GM19467 (cell line): ENCODE results near the gene ZNF473.
"Not testable (repeated sequence)": the region's sequence is repeated elsewhere in the genome, so short reads cannot be mapped to it uniquely, and the experiment has no call there.

Source experiments
- ATAC-seq: cut with Tn5 transposase; IDR thresholded peaks from one replicate; pipeline ENCODE4 v1.9.1; 2021; ENCODE audit warnings: mild to moderate bottlenecking, moderate library complexity; ENCODE audit not compliant: unreplicated experiment

The ZNF473 gene

DNA sequence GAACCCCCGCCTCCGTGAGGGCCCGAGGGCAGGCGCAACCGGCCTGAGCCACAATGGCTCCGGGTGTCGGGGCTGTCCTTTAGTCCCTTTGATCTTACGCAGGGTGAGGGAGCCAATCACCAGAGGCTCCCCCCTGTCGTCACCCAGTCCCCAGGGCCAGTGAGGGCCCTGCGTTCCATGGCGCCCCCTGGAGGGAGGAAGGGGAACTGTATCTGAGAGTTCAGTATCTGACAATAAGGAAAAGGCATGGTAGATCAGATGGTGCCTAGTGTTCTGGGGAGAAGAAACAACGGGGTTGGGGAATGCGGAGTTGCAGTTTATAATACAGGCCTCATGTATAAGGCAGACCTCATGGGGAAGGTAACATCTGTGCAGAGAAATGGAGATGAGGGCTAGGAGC, 72.1 kb downstream of the ZNF473 start:
- not testable (repeated sequence) for ATAC-seq

DNA sequence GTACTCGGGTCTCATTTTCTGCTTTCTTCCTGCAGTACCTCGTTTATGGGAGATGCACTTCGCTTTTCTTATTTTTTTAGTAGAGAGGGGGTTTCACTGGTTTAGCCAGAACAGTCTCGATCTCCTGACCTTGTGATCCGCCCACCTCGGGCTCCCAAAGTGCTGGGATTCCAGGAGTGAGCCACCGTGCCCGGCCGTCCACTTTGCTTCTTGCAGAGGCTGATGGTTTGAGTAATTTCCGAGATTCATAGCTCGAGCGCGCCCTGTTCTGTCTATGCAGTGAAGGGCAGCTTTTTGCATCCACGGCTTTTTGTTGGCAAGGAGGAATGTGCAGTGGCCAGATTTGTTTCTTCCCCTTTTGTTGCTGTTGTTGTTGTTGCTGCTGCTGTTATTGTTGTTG, 73.1 kb downstream of the ZNF473 start:
- not testable (repeated sequence) for ATAC-seq

DNA sequence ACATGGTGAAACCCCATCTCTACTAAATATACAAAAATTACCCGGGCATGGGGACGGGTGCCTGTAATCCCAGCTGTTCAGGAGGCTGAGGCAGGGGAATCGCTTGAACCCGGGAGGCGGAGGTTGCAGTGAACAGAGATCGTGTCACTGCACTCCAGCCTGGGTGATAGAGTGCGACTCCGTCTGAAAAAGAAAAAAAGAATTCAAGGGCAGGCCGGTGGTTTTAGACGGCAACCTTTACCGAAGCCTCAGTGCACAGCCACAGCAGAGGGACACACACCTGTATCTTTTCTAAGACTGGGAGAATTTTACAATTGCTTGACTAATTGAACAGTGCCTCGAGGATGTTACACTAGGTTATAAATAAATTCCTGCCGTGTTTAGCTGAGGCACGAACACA, 73.9 kb downstream of the ZNF473 start:
- ATAC-seq: not testable (repeated sequence)

DNA sequence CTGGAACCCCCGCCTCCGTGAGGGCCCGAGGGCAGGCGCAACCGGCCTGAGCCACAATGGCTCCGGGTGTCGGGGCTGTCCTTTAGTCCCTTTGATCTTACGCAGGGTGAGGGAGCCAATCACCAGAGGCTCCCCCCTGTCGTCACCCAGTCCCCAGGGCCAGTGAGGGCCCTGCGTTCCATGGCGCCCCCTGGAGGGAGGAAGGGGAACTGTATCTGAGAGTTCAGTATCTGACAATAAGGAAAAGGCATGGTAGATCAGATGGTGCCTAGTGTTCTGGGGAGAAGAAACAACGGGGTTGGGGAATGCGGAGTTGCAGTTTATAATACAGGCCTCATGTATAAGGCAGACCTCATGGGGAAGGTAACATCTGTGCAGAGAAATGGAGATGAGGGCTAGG, 75.1 kb downstream of the ZNF473 start:
- ATAC-seq: not testable (repeated sequence)
